Measurements from ENCODE around the gene EXOC3.
"Not testable (repeated sequence)": the region's sequence is repeated elsewhere in the genome, so short reads cannot be mapped to it uniquely, and the experiment has no call there.

EXOC3 gene

DNA sequence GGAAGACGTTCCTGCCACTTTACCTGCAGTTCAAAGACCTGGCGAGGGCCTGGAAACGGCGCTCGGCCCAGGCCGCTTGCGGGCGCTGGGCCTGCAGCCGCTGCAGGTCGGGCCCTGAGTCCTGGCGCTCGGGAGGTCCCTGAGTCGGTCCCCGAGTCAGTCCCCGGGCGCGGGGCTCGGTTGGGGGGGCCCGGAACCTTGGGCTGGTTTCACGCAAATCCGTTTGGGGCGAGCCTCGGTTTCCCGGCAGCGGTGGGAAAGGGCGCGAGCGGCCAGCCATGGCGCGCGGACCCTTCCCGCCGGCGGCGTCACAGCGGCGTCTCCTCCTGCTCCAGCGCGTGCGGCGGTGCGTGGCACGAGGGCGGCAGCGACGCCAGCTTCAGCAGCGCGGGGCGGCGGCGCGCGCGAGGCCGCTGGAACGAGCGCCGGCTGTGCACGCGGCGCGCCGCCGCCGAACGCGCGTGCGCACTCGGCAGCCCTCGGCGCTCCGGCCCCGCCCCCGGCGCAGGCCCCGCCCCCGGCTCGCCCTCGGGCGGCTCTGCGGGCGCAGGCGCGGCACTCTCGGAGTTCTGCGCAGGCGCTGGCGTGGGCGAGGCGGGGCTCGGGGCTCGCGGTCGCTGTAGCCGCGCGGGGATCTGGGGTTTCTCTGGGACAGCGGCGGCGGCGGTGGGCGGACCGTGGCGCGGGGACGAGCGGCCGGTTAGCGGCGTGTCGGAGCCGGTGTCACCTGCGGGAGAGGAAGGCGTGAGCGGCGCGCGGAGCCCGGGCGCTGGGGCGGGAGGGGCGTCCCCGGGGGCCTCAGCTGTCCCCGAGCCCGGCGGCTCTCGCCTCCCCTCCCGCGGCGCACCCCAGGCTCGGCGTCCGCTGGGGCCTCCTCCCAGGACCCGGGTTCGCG is 29.9 kb downstream of the EXOC3 start:
- peak in 54 of 56 donors; percentile 47 to 93 (median 76) for DNase-seq

DNA sequence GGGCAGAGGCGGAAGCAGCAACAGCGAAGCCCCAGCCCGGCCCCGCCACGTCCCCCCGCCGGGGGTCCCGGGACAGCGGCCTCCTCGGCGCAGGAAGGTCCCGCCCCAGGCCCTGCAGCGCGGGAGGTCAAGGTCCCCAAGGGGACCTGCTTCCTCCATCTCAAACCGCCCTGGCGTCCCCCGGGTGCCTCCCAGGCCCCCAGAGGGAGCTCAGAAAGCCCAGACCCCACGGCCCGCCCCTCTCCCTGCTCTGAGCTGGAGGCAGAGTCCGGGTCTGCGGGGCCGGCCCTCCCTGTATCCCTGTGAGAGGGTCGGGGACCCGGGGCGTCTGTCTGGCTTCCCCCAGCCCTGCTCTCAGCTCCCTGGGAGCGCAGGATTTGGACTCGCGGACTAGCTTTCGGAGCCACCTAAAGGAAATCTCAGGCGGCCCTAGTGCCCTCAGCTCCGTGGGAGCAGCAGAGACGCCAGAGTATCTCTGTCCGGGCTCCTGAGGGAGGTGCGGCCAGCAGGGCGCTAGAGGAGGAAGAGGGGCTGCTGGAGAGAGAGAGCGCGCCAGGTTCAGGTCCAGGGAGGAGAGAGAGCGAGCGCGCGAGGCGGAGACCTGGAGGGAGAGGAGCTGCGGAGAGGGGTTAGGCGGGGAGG is 30.7 kb downstream of the EXOC3 start:
- peak in 9 of 56 donors; percentile 15 to 57 (median 32) for DNase-seq

DNA sequence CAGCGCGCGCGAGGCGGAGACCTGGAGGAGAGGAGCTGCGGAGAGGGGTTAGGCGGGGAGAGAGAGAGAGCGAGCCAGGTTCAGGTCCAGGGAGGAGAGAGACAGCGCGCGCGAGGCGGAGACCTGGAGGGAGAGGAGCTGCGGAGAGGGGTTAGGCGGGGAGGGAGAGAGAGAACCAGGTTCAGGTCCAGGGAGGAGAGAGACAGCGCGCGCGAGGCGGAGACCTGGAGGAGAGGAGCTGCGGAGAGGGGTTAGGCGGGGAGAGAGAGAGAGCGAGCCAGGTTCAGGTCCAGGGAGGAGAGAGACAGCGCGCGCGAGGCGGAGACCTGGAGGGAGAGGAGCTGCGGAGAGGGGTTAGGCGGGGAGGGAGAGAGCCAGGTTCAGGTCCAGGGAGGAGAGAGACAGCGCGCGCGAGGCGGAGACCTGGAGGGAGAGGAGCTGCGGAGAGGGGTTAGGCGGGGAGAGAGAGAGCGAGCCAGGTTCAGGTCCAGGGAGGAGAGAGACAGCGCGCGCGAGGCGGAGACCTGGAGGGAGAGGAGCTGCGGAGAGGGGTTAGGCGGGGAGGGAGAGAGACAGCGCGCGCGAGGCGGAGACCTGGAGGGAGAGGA is 31.4 kb downstream of the EXOC3 start:
- not testable (repeated sequence) for DNase-seq

DNA sequence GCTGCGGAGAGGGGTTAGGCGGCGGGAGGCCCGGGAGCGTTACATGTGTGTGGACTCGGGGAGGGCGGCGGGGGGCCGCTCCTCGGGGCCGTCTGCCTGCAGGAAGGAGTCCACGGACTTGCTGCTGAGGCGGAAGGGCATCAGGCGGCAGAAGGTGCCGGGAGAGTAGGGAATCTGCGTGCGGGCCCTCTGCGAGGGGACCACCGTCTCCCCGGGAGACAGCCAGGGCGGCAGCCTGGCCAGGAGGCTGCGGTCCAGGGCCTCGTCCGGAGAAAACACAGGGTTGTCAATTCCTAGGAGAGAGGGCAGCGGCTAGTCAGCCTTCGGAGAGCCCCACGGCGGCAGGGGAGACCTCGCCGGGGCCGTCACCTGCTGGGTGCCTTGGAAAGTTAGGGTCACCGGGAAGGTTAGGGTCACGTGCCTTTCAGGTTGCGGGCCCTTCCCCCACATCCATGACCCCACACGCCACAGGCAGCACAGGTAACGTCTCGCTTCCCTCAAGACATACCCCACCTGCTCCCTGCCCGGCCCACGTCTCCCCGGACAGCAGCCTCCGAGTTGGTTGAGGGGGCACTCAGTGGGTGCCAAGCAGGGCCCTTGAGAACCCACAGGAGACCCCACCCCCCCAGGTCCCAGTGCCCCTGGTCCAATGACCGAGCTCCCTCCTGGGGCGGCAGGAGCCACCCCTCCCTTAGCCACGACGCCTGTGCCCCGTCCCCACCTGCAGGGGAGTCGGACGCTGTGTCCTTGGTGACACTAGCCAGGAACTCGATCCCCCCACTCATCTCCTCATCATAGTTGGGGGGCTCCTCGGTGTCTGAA is 32.1 kb downstream of the EXOC3 start:
- no peak for DNase-seq

DNA sequence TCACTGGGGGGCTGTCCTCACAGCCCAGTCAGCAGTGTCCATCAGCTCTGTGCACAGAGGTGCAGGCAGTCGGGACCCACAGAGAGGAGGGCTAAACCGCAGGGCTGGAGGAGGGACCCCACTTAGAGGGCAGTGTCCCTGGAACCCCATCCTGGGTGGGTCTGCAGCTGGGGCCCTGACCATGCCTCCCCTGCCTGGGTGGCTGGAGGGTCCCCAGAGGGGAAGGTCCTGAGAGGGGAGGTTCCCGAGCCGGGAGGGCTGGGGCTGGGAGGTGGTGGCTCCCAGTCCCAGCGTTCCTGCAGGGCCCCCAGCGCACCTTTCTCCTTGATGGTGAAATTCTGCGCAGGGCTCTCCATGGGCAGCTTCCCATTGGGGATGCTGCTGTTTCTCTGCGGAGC is 32.7 kb downstream of the EXOC3 start:
- no peak for DNase-seq

DNA sequence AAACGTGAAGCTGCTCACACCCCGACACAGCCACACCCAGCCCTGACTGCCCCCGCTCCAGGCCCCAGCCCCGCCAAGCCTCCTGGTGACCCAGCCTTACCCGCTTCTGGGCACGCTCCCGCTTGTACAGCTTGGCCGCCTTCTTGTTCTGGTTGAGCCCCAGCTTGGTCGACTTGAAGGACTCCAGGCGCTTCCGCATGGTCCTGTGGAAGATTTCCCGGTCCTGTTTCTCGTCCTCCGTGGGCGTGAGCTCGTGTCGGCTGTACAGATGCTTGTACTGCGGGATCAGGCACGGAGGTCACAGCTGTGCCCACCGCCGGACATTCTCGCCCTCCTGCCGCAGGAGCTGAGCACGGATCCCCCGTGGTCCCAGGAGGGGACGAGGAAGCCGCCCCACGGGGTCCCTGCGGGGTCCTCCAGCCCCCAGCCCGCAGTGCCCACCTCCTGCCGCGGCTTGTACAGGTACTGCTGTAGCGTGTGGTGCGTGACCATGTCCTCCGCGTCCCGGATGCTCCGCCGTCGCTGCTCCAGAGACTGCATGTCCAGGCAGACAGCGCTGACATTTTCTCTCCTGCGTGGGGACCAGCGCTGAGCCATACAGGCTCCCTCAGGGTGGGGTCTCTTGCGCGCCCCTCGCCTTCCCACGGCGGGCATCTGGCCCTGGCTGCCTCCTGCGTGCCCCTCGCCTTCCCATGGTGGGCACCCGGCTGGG is 33.3 kb downstream of the EXOC3 start:
- no peak for DNase-seq

DNA sequence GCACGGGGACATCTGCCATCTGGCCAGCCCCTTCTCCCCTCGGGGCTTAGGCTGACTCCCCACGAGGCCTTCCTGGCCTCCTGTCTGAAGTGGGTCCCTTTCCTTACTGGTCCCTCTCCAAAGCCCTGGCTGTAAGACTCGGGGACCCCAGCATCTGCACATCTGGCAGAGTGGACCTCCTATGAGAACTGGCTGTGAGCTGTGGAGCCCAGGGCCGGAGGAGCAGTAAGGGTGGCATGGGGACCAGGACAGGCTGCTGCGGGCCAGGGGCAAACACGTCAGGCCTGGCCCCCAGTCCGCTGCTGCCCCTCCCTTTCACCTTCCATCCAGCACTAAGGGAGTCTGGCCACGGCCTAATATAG is 33.8 kb downstream of the EXOC3 start:
- no peak for DNase-seq

DNA sequence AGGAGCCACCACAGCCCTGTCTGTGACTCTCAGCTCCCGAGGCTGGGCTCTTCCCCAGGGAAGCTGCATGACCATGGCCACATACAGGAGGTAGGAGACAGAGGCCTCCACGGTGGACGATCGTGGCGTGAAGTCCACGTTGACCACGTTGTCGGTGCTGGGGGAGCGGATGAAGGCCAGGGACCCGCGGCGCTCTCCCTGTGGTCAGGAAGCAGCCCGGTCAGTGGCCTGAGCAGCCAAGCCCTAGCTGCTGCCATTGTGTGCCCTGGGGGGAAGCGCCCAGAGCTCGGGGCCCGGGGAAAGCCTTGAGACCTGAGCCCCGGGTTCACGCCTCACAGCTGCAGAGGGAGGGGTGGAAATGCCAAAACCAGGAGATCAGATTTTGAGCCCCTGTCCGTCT is 34.3 kb downstream of the EXOC3 start:
- no peak for DNase-seq

DNA sequence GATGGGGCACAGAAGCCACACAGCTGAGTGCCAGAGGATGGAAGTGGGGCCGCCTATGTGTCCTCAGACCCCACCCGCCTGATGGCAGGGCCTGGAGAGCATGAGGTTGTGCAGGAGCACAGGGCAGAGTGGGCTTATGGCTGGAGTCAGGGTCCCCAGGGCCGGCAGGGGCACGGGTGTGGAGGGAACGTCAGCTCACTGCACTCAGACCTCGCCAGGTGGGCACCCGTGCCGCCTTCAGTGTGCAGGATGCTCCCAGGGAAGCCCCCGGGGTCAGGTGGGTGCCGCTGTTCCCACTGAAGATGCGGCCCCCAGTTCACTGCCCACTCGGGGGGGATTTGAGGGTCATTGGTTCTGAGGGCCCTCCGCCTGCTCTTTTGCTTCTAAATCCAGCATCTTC is 34.9 kb downstream of the EXOC3 start:
- no peak for DNase-seq

DNA sequence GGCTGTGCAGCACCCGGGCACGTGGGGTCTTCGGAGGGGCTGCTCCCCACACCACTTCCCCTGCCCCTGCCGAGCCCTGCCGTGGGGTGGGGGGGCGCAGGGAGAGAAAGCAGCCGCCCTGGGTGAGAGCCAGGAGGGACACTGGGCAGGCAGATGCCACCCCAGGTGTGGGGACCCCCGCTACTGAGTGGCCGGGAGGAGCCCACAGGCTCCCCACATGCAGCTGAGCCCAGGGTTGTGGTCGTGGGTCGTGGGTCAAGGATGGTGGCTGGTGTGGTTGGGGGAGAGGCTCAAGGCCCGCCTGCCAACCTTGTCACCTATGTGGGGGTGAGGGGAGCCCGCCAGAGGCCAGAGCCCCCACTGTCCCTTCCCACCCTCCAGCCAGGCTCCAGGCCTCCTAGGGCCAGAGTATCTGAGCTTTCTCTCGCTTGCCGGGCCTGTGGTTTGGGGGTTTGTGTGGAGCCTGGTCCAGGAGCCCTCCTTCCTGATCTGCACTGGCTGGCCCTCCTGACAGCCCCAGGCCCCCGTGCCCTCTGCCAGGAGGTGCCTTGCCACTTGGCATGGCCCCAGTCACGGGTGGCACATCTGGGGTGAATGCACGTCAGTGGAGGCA is 35.5 kb downstream of the EXOC3 start:
- DNase-seq, result no peak

DNA sequence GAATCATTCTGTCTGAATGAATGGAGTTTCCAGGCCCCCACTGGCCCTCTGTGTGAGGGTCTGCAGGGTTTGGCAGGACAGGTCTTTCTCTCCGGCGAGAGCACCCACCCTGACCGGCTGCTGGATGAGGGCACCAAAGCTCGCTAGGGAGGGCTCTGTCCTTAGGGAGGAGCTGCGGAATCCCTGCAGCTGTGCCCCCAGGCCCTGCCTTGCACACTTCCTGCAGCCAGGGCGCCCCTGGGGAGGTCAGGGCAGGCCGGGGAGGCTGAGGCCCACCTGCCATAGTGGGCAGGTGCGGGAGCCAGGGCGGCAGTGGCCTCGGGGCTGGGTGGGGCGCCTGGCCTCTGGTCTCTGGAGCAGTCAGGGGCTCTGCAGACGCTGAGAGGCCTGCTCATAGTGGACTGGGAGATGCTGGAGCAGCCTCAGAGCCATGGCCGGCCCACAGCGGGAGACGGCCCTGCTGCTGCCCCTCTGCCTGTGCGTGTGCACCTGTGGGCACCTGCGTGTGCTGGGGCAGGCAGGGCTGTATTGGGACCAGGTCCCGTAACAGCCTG is 36.1 kb downstream of the EXOC3 start:
- no peak for DNase-seq

DNA sequence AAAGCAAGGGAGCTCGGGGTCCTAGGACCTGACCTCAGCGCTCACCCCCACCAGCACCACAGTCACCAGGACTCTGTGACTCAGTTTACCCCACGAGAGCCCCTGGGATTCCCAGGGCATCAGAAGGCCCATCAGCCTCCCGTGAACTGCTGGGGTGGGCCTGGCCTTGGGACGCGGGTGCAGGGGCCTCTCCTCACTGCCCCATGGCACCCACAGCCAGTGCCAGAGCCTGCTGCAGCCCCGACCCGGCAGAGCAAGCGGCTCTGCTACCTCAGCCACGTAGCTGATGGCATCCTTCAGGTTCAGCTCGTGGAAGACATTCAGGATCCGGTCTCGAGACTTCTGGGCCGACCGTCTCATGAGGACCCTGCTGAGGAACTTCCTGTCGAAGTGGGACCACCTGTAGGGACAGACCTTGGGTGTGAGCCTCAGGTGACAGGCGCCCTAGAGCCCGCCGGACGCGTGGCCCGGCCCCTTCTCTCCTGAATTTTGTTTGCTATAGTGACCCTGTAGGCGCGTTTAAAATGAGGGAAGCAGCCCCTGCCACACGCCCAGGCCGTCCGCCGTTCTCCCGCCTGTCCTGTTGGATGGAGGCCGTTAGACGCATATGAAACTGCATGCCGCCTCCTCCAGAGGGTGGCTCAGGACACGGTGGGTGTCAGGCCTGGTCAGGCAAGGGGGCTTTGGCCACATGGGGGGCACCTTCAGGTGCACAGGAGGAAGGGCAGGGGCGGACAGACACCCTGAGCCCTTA is 36.8 kb downstream of the EXOC3 start:
- DNase-seq, result no peak

DNA sequence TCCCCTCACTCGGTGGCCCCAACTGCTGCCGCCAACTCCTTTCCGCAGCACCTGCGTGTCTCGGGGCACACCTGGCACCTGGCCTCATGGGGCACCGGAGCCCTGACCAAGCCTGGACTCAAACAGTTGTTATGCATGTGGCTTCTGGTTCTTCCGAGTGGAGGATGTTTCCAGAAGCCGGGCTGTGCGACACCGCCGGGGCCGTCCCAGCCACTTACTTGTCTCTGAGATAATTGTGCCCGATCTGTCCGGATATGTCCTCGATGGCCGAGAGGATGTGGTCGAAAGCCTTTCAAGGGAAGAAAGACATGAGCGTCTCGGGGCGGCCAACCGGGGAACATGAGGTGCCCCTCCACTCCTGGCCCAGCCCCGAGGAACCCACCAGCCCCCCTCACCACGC is 38.4 kb downstream of the EXOC3 start:
- DNase-seq, result no peak

DNA sequence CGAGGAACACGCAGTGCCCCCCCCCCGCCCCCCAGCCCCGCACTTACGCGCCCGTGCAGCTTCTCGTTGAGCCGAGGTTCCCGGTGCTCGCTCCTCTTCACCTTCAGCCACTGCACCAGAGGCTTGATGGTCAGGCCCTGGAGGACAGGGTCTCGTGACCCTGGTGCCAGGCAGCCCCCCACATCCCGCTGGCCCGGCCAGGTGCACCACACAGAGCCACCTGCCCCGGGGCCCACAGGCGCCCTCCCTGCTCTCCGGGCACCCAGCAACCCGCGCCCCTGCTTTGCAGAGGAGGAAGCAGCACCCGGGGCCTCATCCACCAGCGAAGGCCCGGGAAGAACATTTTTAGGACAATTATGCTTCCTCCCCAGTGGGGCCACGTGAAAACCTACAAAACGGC is 39.0 kb downstream of the EXOC3 start:
- no peak for DNase-seq

DNA sequence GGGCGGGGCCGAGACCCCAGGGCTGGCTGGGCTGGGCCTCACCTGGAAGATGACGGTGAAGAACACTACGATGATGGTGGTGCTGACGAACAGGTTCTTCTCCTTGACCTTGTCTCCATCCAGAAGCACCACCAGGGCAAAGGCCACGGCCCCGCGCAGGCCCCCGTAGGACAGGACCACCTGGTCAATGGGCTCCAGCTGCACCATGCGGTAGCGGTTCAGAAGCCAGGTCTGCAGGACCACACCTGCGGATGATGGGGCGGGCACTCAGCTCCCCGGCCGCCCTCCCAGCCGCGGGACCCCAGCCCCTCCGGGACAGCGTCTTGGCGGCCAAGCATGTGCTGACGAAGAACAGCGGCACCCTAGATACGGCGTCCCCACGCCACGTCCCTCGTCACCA is 39.5 kb downstream of the EXOC3 start:
- no peak for DNase-seq

DNA sequence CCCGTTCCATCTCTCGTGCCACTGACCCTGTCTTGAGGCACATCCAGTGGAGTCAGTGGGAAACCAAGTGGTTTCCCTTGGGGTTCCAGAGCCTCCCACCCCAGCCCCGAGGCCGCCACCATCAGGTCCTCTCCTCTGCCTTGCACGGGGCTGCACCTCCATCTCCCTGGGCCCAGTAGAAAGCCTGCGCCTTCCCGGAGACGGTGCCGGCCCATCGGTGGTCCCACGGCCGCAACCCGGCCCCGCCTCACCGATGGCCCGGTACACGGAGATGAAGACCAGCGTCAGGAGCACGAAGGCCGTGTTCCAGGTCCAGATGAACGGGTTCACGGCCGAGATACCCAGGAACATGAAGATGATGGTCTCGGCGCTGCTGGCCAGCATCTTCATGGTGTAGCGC is 40.0 kb downstream of the EXOC3 start:
- no peak for DNase-seq

DNA sequence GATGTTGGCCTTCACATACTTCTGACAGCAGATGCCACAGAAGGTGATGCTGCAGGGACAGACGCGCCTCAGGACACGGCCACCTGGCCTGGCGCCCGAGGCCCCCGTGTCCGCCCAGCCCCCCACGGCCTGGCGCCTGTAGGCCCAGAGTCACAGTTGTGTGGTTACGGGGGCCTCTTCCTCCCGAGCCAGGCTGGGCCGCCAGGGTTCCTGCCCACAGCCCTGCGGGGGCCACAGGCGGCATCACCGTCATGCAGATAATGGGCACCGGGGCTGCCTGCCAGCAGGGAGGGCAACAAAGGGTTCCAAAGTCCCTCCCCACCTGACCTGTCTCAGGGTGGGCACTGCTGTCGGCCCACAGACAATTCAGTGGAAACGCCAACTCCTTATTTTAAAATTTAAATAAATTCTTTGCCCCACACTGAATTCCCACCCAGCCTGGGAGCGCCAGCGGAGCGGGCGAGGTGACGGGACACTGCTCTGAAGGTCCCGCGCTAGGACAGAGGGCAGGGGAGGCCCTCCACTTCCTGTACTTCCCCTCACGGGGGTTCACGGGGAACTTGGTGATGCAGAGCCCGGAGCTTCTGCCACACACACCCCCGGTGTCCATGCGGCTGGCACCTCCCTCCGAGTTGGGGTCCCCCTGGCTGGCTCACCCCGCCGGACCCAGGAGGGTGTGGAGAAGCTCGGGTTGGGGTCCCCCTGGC is 40.6 kb downstream of the EXOC3 start:
- no peak for DNase-seq

DNA sequence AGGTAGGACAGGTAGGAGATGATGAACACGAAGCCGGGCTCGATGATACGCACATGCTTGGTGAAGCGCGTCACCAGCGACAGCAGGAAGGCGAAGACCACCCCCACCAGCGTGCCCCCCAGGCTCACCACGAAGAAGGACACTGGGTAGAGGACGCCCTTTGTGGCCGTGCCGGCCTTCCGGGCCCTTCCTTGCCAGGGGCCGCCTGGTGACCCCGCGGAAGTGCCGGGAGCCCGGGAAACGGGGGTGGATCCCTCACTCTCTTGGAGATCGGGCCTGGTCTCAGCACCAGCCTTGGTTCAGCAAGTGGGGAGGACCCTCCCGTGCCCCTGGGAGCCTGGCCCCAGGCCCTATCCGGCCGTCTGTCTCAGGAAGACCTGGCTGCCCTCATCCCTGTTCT is 41.6 kb downstream of the EXOC3 start:
- no peak for DNase-seq
